Keratinocyte (primary cell): ENCODE data around the gene HBA2. TPM values are rescaled to one million over a fixed set of nuclear protein-coding genes. Genes with fewer than 3 reads are reported as not detected.

Experiments used
- DNase-seq: peaks from one replicate; pipeline ENCODE4 v3.0.0-alpha.2; 2011; ENCODE audit warnings: low read depth, missing footprints, low spot score
- FAIRE-seq: peaks from 2 replicates; lab custom pipeline; 2011; peaks lifted over from hg19 to GRCh38; lab: Jason Lieb, UNC
- H2AFZ ChIP-seq: 2 replicates; pipeline ENCODE4 v1.6.0; 2012; ENCODE audit warnings: low read length, control low read depth, inconsistent platforms; ENCODE audit not compliant: control insufficient read depth
- H3K27ac ChIP-seq: 2 replicates; pipeline ENCODE4 v1.5.1; 2011; ENCODE audit warnings: low read length; ENCODE audit not compliant: control insufficient read depth, insufficient read depth
- H3K27me3 ChIP-seq: 3 replicates; pipeline ENCODE4 v1.6.0; 2011; ENCODE audit warnings: low read length; ENCODE audit not compliant: control insufficient read depth, insufficient read depth; ENCODE audit errors: extremely low read depth
- H3K36me3 ChIP-seq, 2 experiments: 2 replicates in 1 of 2; 3 replicates in 1 of 2; pipeline ENCODE4 v1.5.1; 2011; ENCODE audit warnings: low read length in 2 of 2, mild to moderate bottlenecking in 1 of 2; ENCODE audit not compliant: control insufficient read depth in 2 of 2, insufficient read depth in 2 of 2; ENCODE audit errors: extremely low read depth in 1 of 2
- H3K4me1 ChIP-seq: 3 replicates; pipeline ENCODE4 v1.5.1; 2011; ENCODE audit warnings: low read length; ENCODE audit not compliant: control insufficient read depth, insufficient read depth; ENCODE audit errors: extremely low read depth
- H3K4me2 ChIP-seq: 3 replicates; pipeline ENCODE4 v1.6.0; 2011; ENCODE audit warnings: low read depth, low read length; ENCODE audit not compliant: control insufficient read depth, insufficient read depth; ENCODE audit errors: extremely low read depth
- H3K4me3 ChIP-seq, 3 experiments: fragments of 200-600 bp in 1 of 3; sonication (generic) in 1 of 3; 2 replicates in 2 of 3; 3 replicates in 1 of 3; pipeline ENCODE4 v1.5.1; 2011 to 2016; ENCODE audit warnings: low read length in 3 of 3, mild to moderate bottlenecking in 3 of 3, control low read depth in 2 of 3, inconsistent platforms in 1 of 3, low read depth in 1 of 3, mixed read lengths in 1 of 3, mixed run types in 1 of 3, moderate library complexity in 1 of 3; ENCODE audit not compliant: control insufficient read depth in 2 of 3, insufficient read depth in 2 of 3; ENCODE audit errors: extremely low read depth in 1 of 3
- H3K79me2 ChIP-seq: 2 replicates; pipeline ENCODE4 v1.6.0; 2012; ENCODE audit warnings: low read length; ENCODE audit not compliant: control insufficient read depth, insufficient read depth
- H3K9ac ChIP-seq: 3 replicates; pipeline ENCODE4 v1.6.0; 2011; ENCODE audit warnings: low read length; ENCODE audit not compliant: control insufficient read depth, insufficient read depth; ENCODE audit errors: extremely low read depth
- H3K9me1 ChIP-seq: 3 replicates; pipeline ENCODE4 v1.6.0; 2011; ENCODE audit warnings: low read length; ENCODE audit not compliant: control insufficient read depth, insufficient read depth; ENCODE audit errors: extremely low read depth
- H3K9me3 ChIP-seq: 2 replicates; pipeline ENCODE4 v1.5.1; 2012; ENCODE audit warnings: low read depth, low read length; ENCODE audit not compliant: control insufficient read depth
- H4K20me1 ChIP-seq: 3 replicates; pipeline ENCODE4 v1.6.0; 2011; ENCODE audit warnings: low read length; ENCODE audit not compliant: control insufficient read depth, insufficient read depth; ENCODE audit errors: extremely low read depth
- EZH2 ChIP-seq: IDR thresholded peaks from one replicate; pipeline ENCODE4 v1.6.1; 2012; ENCODE audit warnings: inconsistent platforms, mild to moderate bottlenecking, low read length, moderate library complexity
- dilution Hi-C: fragments of 300-500 bp; cut with MboI; formaldehyde crosslinking; loops from one replicate; pipeline ENCODE4 v1.7.0; 2020; ENCODE audit warnings: low sequenced_read_pairs; ENCODE audit not compliant: extremely low pct_ligation_motif_present
- polyA plus RNA-seq, 5 experiments: library from polyadenylated mRNA; depleted of rRNA in 3 of 5; stranded (reverse) in 3 of 5; stranded (forward) in 1 of 5; unstranded in 1 of 5; fragments of >200 nt; gene quantifications; 1 replicate in 1 of 5; 2 replicates in 3 of 5; 3 replicates in 1 of 5; pipeline versions ENCODE4 v1.2.1 to v1.2.3, GENCODE V29; 2011 to 2012; ENCODE audit warnings: missing spikeins in 2 of 5, low read depth in 1 of 5, low replicate concordance in 1 of 5
- TF ChIP-seq, protein P1 (sequence below), 3 experiments: IDR thresholded peaks in 1 of 3; conservative IDR thresholded peaks in 1 of 3; optimal IDR thresholded peaks in 1 of 3; 2 replicates in 2 of 3; 3 replicates in 1 of 3; pipeline versions ENCODE3 to v1.5.1; 2011; ENCODE audit warnings: low read length in 3 of 3, mild to moderate bottlenecking in 3 of 3, moderate library complexity in 2 of 3, control low read depth in 1 of 3, inconsistent platforms in 1 of 3; ENCODE audit not compliant: insufficient read depth in 2 of 3; ENCODE audit errors: extremely low read depth in 1 of 3

HBA2 gene
- polyA plus RNA-seq, 1 donor (not counting 4 experiments of a cell fraction or from before 2014, with no cell fraction given): not detected

DNA sequence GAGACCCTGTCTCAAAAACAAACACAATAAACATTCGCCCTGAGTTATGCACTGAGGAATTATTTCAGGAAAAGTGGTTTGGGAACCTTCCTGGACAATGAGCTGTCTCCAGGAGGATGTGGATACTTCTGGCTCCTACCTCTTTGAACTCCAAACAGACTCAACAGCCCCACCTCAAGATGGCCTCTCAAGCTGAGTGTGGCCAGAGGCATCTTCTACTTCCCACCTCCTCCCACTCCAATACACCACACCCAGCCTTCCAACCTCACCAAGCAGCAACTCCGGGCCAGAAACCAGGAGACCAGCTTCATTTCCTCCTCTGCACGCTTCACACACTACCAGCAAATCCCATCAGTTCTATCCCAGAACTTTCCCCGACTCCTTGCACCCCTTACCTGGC is 19.2 kb downstream of the HBA2 start:
- peaks cover 39 to 43% of the 10 kb centered on the region in 2 experiments for H3K36me3 ChIP-seq
- peaks cover 9% of the 10 kb centered on the region for H4K20me1 ChIP-seq
- no peaks in the 10 kb centered on the region for H3K4me1 ChIP-seq
- no peak overlapping the region for H3K9ac ChIP-seq
- TF ChIP-seq, protein P1, sequence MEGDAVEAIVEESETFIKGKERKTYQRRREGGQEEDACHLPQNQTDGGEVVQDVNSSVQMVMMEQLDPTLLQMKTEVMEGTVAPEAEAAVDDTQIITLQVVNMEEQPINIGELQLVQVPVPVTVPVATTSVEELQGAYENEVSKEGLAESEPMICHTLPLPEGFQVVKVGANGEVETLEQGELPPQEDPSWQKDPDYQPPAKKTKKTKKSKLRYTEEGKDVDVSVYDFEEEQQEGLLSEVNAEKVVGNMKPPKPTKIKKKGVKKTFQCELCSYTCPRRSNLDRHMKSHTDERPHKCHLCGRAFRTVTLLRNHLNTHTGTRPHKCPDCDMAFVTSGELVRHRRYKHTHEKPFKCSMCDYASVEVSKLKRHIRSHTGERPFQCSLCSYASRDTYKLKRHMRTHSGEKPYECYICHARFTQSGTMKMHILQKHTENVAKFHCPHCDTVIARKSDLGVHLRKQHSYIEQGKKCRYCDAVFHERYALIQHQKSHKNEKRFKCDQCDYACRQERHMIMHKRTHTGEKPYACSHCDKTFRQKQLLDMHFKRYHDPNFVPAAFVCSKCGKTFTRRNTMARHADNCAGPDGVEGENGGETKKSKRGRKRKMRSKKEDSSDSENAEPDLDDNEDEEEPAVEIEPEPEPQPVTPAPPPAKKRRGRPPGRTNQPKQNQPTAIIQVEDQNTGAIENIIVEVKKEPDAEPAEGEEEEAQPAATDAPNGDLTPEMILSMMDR (optimal IDR thresholded peaks at IDR 0.05 in 1 of 3, IDR thresholded peaks at IDR 0.05 in 1 of 3, conservative IDR thresholded peaks at IDR 0.05 in 1 of 3; ENCODE audit: extremely low read depth in 1 of 3, insufficient read depth in 2 of 3, low read length in 3 of 3): no peak
- no peak for TF ChIP-seq EZH2
- H3K9me3 ChIP-seq: no peaks in the 10 kb centered on the region
- H3K79me2 ChIP-seq: no peaks in the 10 kb centered on the region
- H3K27me3 ChIP-seq: no peaks in the 10 kb centered on the region
- H2AFZ ChIP-seq: no peak overlapping the region
- H3K9me1 ChIP-seq: no peaks in the 10 kb centered on the region
- no peak overlapping the region for H3K4me2 ChIP-seq
- H3K4me3 ChIP-seq: no peak overlapping the region
- DNase-seq (no peak), FAIRE-seq (no peak)
- dilution Hi-C loops: no loop called here
- no peak overlapping the region for H3K27ac ChIP-seq

DNA sequence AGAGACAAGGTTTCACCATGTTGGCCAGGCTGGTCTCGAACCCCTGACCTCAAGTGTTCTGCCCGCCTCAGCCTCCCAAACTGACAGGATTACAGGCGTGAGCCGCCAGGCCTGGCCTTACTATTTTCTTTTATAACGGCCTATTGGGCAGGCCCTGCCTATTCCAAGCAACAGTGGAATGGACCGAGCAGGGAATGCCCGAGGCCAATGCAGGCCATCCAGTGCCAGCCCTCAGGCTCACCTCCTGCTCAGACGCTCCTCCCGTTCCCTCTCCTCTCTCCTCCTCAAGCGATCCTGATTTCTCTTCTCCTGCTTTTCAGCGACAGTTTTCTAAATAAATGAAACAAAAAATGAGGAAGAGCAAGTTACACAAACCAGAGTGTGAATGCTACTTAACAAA is 20.0 kb downstream of the HBA2 start:
- Histone ChIP-seq H3K27ac (no peak overlapping the region), H3K4me1 (no peaks in the 10 kb centered on the region), H3K9ac (no peak overlapping the region), H3K9me1 (no peaks in the 10 kb centered on the region), H4K20me1 (peaks cover 9% of the 10 kb centered on the region), H3K27me3 (no peaks in the 10 kb centered on the region), H3K79me2 (peaks cover 2% of the 10 kb centered on the region), H3K4me3 (no peak overlapping the region), H3K36me3 (peaks cover 37 to 41% of the 10 kb centered on the region in 2 experiments), H3K9me3 (no peaks in the 10 kb centered on the region), H3K4me2 (no peak overlapping the region), H2AFZ (no peak overlapping the region)
- DNase-seq (no peak), FAIRE-seq (no peak)
- TF ChIP-seq EZH2: no peak
- TF ChIP-seq, protein P1 (optimal IDR thresholded peaks at IDR 0.05 in 1 of 3, IDR thresholded peaks at IDR 0.05 in 1 of 3, conservative IDR thresholded peaks at IDR 0.05 in 1 of 3; ENCODE audit: extremely low read depth in 1 of 3, insufficient read depth in 2 of 3, low read length in 3 of 3): no peak
- dilution Hi-C loops: no loop called here
